Uterus (tissue), 4 donors: ENCODE data around the gene KCNE1. TPM values are rescaled to one million over a fixed set of nuclear protein-coding genes. Genes with fewer than 3 reads are reported as not detected.
"Not testable (repeated sequence)": the region's sequence is repeated elsewhere in the genome, so short reads cannot be mapped to it uniquely, and the experiment has no call there.

Experiments
- DNase-seq, 2 donors: peaks; one replicate each; pipeline ENCODE4 v3.0.0-alpha.2; 2019 to 2020
- H3K27ac ChIP-seq, 2 donors: fragments of 200-600 bp; sonication (generic); 1 replicate in 1 of 2; 2 replicates in 1 of 2; pipeline ENCODE4 v1.5.1; 2016 to 2018
- H3K27me3 ChIP-seq, 2 donors: fragments of 200-600 bp; sonication (generic); one replicate each; pipeline ENCODE4 v1.5.1; 2018 to 2019; ENCODE audit warnings: control low read depth in 1 of 2
- H3K36me3 ChIP-seq, 2 donors: fragments of 200-600 bp; sonication (generic); one replicate each; pipeline ENCODE4 v1.5.1; 2019; ENCODE audit warnings: control low read depth in 1 of 2
- H3K4me1 ChIP-seq, 2 donors: fragments of 200-600 bp; sonication (generic); one replicate each; pipeline ENCODE4 v1.5.1; 2018 to 2019; ENCODE audit warnings: control low read depth in 1 of 2
- H3K4me3 ChIP-seq, 2 donors: fragments of 200-600 bp; sonication (generic); 1 replicate in 1 of 2; 2 replicates in 1 of 2; pipeline ENCODE4 v1.5.1; 2018 to 2019; ENCODE audit warnings: mild to moderate bottlenecking in 1 of 2
- H3K9me3 ChIP-seq, 2 donors: fragments of 200-600 bp; sonication (generic); one replicate each; pipeline ENCODE4 v1.5.1; 2019; ENCODE audit warnings: control low read depth in 1 of 2
- POLR2A ChIP-seq, 2 donors: fragments of 450-650 bp; IDR thresholded peaks; one replicate each; pipeline ENCODE4 v1.6.1; 2016; ENCODE audit warnings: antibody characterized with exemption in 2 of 2, mild to moderate bottlenecking in 1 of 2, moderate library complexity in 1 of 2
- intact Hi-C: fragments of 100-400 bp; cut with DNase I; formaldehyde crosslinking; loops from one replicate; pipeline ENCODE4 v1.15.1; 2023; ENCODE audit warnings: low total_unique reads
- total RNA-seq, 4 donors: library from RNA; depleted of rRNA in 3 of 4; stranded (reverse); fragments of >200 nt in 3 of 4; gene quantifications; one replicate each; pipeline versions ENCODE4 v1.1.0 to v1.2.4, GENCODE V29; 2014 to 2023
- TF ChIP-seq, protein P1 (sequence below), 4 experiments: fragments of 200-600 bp in 2 of 4; fragments of 450-650 bp in 2 of 4; sonication (generic) in 2 of 4; IDR thresholded peaks; one replicate each; pipeline ENCODE4 v1.5.1; 2016 to 2019; ENCODE audit warnings: antibody characterized with exemption in 4 of 4, mild to moderate bottlenecking in 2 of 4, moderate library complexity in 1 of 4
- donor health status: DM: yes; HTN: yes; CAD: no.

The KCNE1 gene
- total RNA-seq, 4 donors from 2014 or later: 0.98 to 2.1 (median 1.0) TPM; not detected in 1

DNA sequence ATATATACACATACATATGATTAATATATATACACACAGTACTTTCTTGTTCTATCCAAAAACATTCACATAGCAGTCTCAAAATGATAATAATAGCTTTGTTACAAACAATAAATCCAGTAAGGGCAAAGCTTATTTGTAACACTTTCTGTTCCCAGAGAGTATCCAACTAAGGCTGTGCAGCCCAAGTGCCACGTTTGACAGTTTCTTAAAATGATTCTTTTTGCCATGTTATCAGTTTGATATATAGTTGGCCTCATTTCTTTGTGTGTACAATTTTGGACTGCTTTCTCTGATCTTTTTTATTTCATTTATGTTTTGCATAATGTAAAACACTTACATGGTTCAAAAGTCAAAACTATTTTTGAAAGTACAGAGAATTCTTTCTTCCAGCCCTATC is 11.8 kb downstream of the KCNE1 start:
- DNase-seq: no peak
- intact Hi-C loops: no loop called here
- H3K4me1 ChIP-seq: no peaks in the 10 kb centered on the region
- no peak for TF ChIP-seq POLR2A (IDR thresholded peaks at IDR 0.05)
- TF ChIP-seq, protein P1, sequence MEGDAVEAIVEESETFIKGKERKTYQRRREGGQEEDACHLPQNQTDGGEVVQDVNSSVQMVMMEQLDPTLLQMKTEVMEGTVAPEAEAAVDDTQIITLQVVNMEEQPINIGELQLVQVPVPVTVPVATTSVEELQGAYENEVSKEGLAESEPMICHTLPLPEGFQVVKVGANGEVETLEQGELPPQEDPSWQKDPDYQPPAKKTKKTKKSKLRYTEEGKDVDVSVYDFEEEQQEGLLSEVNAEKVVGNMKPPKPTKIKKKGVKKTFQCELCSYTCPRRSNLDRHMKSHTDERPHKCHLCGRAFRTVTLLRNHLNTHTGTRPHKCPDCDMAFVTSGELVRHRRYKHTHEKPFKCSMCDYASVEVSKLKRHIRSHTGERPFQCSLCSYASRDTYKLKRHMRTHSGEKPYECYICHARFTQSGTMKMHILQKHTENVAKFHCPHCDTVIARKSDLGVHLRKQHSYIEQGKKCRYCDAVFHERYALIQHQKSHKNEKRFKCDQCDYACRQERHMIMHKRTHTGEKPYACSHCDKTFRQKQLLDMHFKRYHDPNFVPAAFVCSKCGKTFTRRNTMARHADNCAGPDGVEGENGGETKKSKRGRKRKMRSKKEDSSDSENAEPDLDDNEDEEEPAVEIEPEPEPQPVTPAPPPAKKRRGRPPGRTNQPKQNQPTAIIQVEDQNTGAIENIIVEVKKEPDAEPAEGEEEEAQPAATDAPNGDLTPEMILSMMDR (IDR thresholded peaks at IDR 0.05): no peak
- no peaks in the 10 kb centered on the region for H3K36me3 ChIP-seq
- H3K27me3 ChIP-seq: no peaks in the 10 kb centered on the region
- H3K9me3 ChIP-seq: peaks cover 0 to 6% of the 10 kb centered on the region in 2 donors
- H3K4me3 ChIP-seq: no peak overlapping the region
- no peak overlapping the region for H3K27ac ChIP-seq

DNA sequence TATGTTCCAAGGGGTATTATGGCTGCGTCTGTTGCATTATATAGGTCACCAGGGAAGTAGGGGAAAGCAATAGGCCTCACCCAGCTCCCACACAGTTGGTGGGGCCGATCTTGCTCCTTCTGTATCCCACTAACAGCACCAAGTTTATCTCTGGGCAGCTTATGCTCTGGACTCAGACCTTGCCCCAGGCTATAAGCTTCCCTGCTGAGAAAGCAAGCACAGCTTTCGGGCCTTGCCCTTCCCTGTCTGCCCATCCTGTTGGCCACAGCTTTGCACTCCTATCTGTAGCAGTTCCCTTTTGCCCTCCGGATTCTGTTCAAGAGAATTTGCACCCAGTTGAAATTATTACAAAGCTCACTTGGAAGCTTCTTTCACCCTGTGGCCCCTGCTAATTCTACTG is 12.9 kb downstream of the KCNE1 start:
- no peaks in the 10 kb centered on the region for H3K4me1 ChIP-seq
- peaks cover 0 to 6% of the 10 kb centered on the region in 2 donors for H3K9me3 ChIP-seq
- TF ChIP-seq POLR2A (IDR thresholded peaks at IDR 0.05): no peak
- TF ChIP-seq, protein P1 (IDR thresholded peaks at IDR 0.05): no peak
- no peak overlapping the region for H3K4me3 ChIP-seq
- no peak overlapping the region for H3K27ac ChIP-seq
- DNase-seq: no peak
- intact Hi-C loops: no loop called here
- H3K36me3 ChIP-seq: no peaks in the 10 kb centered on the region
- no peaks in the 10 kb centered on the region for H3K27me3 ChIP-seq

DNA sequence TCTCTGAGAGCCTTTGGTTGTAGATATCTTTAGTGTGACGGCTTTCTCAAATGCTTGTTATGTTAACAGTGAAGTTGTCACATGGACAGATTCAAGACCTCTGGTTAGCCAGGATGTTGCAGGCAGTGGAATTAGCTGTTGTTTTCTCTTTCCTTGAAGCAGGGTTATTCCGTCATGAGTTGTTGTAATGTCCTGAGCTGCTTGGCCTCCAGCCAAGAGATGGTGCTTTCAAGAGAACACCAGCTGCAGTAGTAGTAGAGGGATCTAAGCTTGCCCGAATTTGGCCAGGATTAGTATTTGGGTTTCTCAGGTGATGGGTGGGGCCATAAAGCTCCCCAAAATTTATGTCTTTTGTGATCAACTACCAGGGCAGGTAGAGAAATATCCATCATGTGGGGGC is 13.4 kb downstream of the KCNE1 start:
- no peaks in the 10 kb centered on the region for H3K27me3 ChIP-seq
- no peak for DNase-seq
- H3K4me1 ChIP-seq: no peaks in the 10 kb centered on the region
- H3K36me3 ChIP-seq: no peaks in the 10 kb centered on the region
- H3K4me3 ChIP-seq: no peak overlapping the region
- intact Hi-C loops: no loop called here
- peaks cover 0 to 6% of the 10 kb centered on the region in 2 donors for H3K9me3 ChIP-seq
- H3K27ac ChIP-seq: no peak overlapping the region
- no peak for TF ChIP-seq POLR2A (IDR thresholded peaks at IDR 0.05)
- TF ChIP-seq, protein P1 (IDR thresholded peaks at IDR 0.05): no peak

DNA sequence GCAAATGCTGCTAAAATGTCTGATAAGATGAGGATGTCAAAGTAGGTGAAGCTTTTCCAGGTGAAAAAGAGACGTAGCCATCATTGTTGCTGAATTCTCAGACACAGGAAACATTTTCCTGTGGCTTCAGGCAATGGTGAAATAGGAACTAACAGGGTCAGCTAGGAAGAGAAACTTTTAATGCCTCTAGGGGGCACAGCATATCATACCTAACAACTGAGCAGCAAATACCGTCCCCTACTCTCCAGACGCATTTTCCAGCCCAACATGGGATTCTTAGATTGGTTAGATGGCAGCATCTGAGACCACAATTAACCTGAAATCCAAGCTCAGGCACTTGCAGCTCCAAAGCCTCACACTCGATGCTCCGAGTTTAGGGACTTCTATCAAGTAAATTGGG is 28.2 kb downstream of the KCNE1 start:
- intact Hi-C loops, H3K27me3 ChIP-seq, H3K4me3 ChIP-seq, H3K36me3 ChIP-seq, H3K27ac ChIP-seq, H3K9me3 ChIP-seq, H3K4me1 ChIP-seq, DNase-seq: not testable (repeated sequence)

DNA sequence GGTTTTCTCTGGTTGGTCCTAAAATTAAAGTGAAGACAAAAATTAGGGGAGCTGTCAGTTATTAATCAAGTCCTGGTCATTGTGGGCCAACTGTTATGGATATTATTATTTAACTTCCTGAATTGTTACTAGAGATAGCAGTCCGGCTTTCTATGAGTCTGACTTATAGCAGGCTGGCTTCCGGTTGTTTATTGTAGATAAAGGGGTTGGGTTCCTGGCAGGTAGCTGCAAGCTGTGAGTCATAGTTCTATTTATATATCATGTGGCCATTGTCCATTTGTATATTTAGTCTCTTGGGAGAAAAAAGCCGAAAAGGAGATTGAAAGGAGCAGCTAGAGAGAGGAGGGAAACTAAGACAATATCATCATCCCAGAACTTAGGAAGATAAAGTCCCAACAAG is 28.6 kb downstream of the KCNE1 start:
- H3K4me1 ChIP-seq, H3K4me3 ChIP-seq, DNase-seq, intact Hi-C loops, H3K36me3 ChIP-seq, H3K27ac ChIP-seq, H3K9me3 ChIP-seq, H3K27me3 ChIP-seq: not testable (repeated sequence)

DNA sequence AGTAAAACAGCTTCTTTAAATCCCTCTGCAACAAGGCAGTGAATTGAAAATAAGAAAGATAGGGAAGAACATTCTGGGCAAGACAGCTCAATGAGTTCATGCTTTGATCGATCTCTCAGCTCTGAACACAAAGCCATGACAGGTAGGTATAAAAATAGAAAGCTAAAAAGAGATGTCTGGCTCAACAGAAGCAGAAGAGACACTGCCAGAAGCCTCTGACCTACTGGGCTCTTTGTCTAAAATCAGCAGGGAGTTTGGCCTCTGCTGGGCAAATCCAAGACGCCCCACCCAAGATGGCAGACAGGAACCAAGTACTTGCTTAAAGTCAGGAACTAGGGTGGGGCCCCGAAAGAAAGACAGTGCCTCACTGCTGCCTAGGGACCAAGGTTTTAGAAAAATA is 44.7 kb downstream of the KCNE1 start:
- DNase-seq, intact Hi-C loops, H3K36me3 ChIP-seq, H3K4me3 ChIP-seq, H3K4me1 ChIP-seq, H3K27me3 ChIP-seq, H3K9me3 ChIP-seq, H3K27ac ChIP-seq: not testable (repeated sequence)

DNA sequence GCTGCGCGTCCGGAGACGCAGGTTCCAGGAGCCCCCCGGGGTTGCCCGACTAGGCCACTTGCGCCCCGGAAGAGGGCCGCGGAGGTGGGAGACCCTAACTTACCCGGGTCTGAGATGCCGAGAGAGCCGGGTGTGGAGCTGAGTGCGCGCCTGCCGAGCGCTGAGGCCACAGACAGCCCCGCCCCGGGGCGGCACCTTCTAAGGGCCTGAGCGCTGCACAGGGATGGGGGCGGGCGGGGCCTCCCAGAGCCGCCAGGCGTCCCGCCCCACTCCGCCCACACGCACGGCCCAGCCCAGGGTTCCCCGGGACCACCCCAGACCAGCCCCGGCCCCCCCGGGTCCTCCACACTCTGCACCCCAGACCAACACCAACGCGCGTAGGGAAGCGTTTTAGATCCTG is 52.6 kb downstream of the KCNE1 start:
- H3K9me3 ChIP-seq, DNase-seq, H3K4me3 ChIP-seq, H3K4me1 ChIP-seq, H3K27me3 ChIP-seq, intact Hi-C loops, H3K36me3 ChIP-seq, H3K27ac ChIP-seq: not testable (repeated sequence)

DNA sequence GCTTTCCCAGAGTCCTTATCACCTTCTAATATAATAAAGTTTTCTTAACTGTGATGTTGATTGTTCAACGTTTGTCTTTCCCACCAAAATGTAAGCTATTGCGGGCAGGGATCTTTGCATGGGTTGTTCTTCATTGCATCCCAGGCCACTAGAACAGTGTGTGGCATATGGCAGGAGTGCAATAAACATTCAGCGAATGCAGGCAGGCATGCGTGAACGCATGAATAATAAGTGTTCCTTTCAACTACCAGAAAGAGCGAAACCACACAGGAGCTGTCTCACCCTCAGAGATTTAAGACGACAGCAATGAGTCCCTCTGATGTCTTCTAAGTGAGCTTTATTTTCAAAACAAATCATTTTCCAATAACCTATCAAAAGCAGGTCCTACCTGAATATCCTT is 53.7 kb downstream of the KCNE1 start:
- H3K9me3 ChIP-seq, H3K27ac ChIP-seq, H3K27me3 ChIP-seq, H3K36me3 ChIP-seq, H3K4me1 ChIP-seq, intact Hi-C loops, DNase-seq, H3K4me3 ChIP-seq: not testable (repeated sequence)

DNA sequence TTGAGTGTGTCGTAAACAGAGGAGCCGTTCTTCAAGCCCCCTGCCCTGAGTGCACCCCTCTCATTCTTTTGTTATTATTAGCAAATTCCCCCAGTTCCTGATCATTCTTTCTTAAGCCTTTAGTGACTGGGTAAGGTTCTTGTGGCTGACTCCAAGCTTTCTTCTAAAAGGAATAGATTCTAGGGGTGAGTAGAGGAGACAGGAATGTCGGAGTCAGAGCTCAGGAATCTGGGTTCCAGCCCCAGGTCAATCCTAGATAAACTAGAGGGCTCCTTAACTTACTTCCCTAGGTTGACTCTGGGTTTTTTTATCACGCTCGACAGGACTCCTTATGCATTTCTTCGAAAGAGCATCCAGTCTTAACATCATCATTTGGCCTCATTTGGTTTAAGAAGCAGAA is 55.8 kb downstream of the KCNE1 start:
- H3K4me3 ChIP-seq, H3K9me3 ChIP-seq, intact Hi-C loops, H3K4me1 ChIP-seq, H3K27me3 ChIP-seq, DNase-seq, H3K27ac ChIP-seq, H3K36me3 ChIP-seq: not testable (repeated sequence)

DNA sequence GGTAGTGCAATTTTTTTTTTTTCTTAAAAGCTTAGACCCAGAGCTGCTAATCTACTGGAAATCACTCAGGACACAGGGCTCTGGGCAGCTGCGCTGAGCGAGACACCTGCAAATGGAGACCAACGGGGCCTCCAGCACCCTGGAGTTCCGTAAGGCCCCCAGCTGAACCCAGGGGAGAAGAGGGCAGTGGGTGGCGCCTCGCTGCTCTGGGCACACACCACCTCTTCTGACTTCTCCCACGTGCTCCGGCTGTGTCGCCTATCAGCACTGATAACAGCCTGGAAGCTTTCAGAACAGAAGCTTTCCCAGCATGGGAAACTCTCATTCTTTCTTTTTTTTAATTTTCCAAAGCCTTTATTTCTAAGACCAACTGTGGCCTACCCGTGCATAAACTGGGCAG is 56.4 kb downstream of the KCNE1 start:
- H3K9me3 ChIP-seq, H3K4me1 ChIP-seq, H3K27ac ChIP-seq, DNase-seq, H3K27me3 ChIP-seq, intact Hi-C loops, H3K36me3 ChIP-seq, H3K4me3 ChIP-seq: not testable (repeated sequence)

DNA sequence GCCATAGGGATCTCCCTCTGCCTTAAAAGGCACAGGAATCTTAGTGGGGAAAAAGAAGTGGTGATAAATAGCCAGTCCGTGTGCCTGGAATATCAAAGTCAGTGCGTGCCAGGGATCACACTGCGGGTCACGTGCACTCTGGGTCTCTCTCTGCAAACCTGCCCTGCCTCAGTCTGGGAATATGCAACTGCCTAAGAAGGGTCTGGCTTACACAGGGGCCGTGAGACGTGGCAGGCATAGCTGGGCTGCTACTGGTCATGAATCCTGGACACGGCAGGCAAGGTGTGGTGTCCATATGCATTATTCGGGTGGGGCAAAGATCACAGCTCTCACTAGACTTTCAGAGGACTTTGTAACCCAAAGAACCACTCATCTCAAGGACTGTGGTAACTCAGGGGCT is 65.0 kb downstream of the KCNE1 start:
- intact Hi-C loops, H3K27me3 ChIP-seq, H3K9me3 ChIP-seq, H3K4me3 ChIP-seq, H3K4me1 ChIP-seq, DNase-seq, H3K27ac ChIP-seq, H3K36me3 ChIP-seq: not testable (repeated sequence)
